A549 treated with dexamethasone at 1 μM for 4 hours (cell line): ENCODE data around the gene NKRF. TPM values are rescaled to one million over a fixed set of nuclear protein-coding genes. Genes with fewer than 3 reads are reported as not detected.

Experiments
- total RNA-seq: library from RNA; stranded (reverse); fragments of 200-300 nt; extraction: Qiagen RNA extraction; gene quantifications from 5 replicates; pipeline ENCODE4 v1.2.3, GENCODE V29; 2022

Gene NKRF
- total RNA-seq = 17.2 to 21.7 TPM (median 18.3 TPM) in 5 replicates

DNA sequence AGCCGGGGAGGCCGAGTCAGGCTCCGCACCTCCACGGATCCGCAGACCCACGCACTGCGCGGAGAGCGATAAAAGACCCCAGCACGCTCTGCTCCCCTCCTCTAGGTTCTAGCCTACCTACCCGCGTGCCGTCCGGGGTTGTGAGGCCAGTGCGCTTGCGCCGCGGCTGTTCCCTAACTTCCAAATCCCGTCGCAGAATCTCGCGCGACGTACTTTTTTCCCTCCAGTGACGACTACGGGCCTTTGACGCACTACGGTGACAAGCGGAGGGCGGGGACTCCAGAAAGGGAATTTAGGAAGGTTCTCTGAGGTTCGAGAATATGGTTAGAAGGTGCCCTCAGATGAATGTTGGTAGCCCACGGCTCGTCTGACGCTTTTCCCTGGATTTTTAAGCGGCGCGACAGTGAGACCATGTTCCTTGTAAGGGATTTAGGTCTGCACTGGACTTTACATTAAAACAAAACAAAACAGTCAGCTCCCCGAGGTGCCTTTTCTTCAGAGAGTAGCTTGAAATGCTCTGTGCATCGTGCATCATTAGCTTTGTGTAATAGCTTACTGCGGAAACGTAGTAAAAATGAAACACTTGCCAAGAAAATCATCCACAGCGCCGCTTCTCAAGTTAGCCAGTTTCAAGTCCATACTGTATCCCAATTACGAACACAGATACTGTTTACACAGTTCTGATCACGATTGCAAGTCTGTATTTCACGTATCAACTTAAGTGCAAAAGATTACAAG, at the start of gene NKRF:
TSS of gene NKRF (minus strand) at position 145 of the 738 bp plus-strand sequence.

DNA sequence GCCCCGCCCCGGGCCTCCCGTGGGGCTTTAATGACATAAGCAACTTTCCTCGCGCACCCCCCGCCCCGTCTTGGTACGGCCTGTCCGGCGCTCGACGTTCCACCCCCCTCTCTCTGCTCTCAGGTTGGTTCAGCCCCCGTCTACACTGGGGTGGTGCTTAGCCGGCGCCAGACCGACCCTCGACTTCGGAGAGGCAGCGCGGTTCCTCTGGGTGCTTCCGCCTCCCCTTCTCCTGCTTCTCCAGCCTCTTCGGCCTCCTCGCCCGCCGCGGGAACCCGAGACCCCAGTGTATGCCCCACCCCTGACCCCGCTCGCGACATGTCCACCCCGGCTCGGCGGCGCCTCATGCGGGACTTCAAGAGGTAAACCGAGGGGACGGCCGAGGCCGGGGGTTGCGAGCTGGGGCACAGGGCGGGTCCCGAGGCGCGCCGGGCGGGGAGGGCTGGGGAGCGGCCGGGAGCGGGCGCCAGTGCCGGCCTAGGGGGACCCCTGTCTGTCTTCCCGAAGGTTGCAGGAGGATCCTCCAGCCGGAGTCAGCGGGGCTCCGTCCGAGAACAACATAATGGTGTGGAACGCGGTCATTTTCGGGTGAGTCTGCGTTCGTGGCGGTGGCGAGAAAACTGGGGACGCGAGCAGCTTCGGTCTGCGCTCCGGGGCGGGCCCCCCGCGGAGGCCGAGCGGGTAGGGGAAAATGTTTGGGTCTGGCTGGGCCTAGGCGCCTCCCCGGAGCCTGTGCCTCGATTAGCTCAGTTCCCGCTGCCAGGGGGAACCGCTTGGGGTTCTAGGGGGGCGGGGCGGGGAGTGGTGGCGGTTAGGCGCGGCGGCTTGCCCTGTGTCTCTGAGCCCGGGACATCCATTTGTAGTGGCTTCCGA, 31.6 kb downstream of the NKRF start, which contains the start of gene UBE2A:
TSS of gene UBE2A (plus strand) at position 170 of the 873 bp plus-strand sequence. CDS start at position 319, 149 bp downstream.

DNA sequence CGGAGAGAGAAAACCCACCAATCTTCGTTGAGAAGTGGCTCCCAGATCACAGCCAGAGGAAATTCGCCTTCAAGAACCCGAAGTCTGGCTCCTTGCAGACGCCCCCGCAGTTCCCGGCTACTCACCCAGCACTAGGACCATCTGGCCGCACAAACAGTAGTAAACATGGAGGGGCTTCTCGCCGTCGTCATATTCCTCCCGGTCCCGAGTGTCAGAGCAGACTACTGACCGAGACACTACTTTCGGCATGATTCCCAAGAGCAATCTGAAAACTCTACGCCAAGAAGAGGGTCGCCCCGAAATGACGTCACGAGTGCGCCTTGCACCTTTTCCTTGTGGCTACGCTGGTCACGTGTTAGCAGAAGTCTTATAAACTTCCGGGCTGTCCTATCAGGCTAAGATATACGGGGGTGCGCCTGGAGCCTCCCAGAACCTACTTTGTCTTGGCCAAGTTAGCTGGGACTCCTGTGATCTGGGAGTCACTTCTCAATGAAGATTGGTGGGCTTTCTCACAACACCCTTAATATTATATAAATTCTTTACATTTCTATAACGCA, 41.0 kb downstream of the NKRF start, which contains the start of gene STEEP1:
TSS of gene STEEP1 (minus strand) at position 303 of the 557 bp plus-strand sequence. CDS start at position 249, 54 bp downstream.

Other genes starting within 250 kb of the NKRF start
- 24.1 to 33.9 TPM (median 31.8 TPM) in 5 replicates for gene SLC25A43, start 207.1 kb downstream of the NKRF start, total RNA-seq
- 689 to 774 TPM (median 745 TPM) in 5 replicates for gene SLC25A5, start 138.0 kb downstream of the NKRF start, total RNA-seq
- 32.1 to 39.5 TPM (median 34.7 TPM) in 5 replicates for gene STEEP1, start 41.0 kb downstream of the NKRF start, total RNA-seq
- 149 to 154 TPM (median 154 TPM) in 5 replicates for gene UBE2A, start 31.9 kb downstream of the NKRF start, total RNA-seq
- gene SEPTIN6, start 86.7 kb upstream of the NKRF start, total RNA-seq = 9.3 to 12.3 TPM (median 11.4 TPM) in 5 replicates
- gene SOWAHD, start 152.2 kb upstream of the NKRF start, total RNA-seq = 0.06 TPM in 3 of 5 replicates, not detected in the others
- 2,983 to 5,773 TPM (median 3,099 TPM) in 5 replicates for gene RPL39, start 185.2 kb upstream of the NKRF start, total RNA-seq
- 16.8 to 21.3 TPM (median 17.5 TPM) in 5 replicates for gene UPF3B, start 246.5 kb upstream of the NKRF start, total RNA-seq